Retina (tissue), 1 donor: Measurements from ENCODE around the gene DNAH8.
A peak's percentile ranks its signal among the peaks of the same experiment; 100 is the strongest.

ENCODE experiments used
- DNase-seq: peaks from one replicate; pipeline ENCODE4 v3.0.0-alpha.2; 2016

The DNAH8 gene

GRCh38 chr6:39021779-39022178, 306.7 kb downstream of the DNAH8 start:
- DNase-seq = no peak

GRCh38 chr6:39026175-39026574, 311.1 kb downstream of the DNAH8 start:
- no peak for DNase-seq

GRCh38 chr6:39029156-39030011, 314.3 kb downstream of the DNAH8 start:
- no peak for DNase-seq

GRCh38 chr6:39035681-39036080, 320.6 kb downstream of the DNAH8 start:
- DNase-seq = no peak

GRCh38 chr6:39037082-39037508, 322.0 kb downstream of the DNAH8 start:
- DNase-seq = no peak

- no peak for DNase-seq
Measured at GRCh38 chr6:39037707-39038106, 322.6 kb downstream of the DNAH8 start.

- DNase-seq = no peak
Measured at GRCh38 chr6:39040080-39040673, 325.1 kb downstream of the DNAH8 start.

- DNase-seq = no peak
Measured at GRCh38 chr6:39041072-39041471, 326.0 kb downstream of the DNAH8 start.

- DNase-seq = no peak
Measured at GRCh38 chr6:39043776-39044175, 328.7 kb downstream of the DNAH8 start.

- no peak for DNase-seq
Measured at GRCh38 chr6:39044181-39044580, 329.1 kb downstream of the DNAH8 start.

GRCh38 chr6:39047434-39048327, 332.6 kb downstream of the DNAH8 start:
- no peak for DNase-seq

- peak; percentile 53 for DNase-seq
Measured at GRCh38 chr6:39048481-39049399, 333.6 kb downstream of the DNAH8 start, which contains the start of gene GLP1R. TSS of gene GLP1R (plus strand) at chr6:39048781. CDS start at chr6:39048841, 60 bp downstream.

- DNase-seq = no peak
Measured at GRCh38 chr6:39049575-39050283, 334.6 kb downstream of the DNAH8 start.

- no peak for DNase-seq
Measured at GRCh38 chr6:39050453-39051112, 335.5 kb downstream of the DNAH8 start.

GRCh38 chr6:39051399-39052122, 336.4 kb downstream of the DNAH8 start:
- no peak for DNase-seq

GRCh38 chr6:39053016-39053624, 338.0 kb downstream of the DNAH8 start:
- no peak for DNase-seq

- no peak for DNase-seq
Measured at GRCh38 chr6:39053854-39054576, 338.9 kb downstream of the DNAH8 start.

- no peak for DNase-seq
Measured at GRCh38 chr6:39054577-39055142, 339.5 kb downstream of the DNAH8 start.

GRCh38 chr6:39055661-39056060, 340.6 kb downstream of the DNAH8 start:
- no peak for DNase-seq
